Fibroblast of villous mesenchyme (primary cell): ENCODE results near the gene SGF29. TPM values are rescaled to one million over a fixed set of nuclear protein-coding genes. Genes with fewer than 3 reads are reported as not detected.
"Not testable (repeated sequence)": the region's sequence is repeated elsewhere in the genome, so short reads cannot be mapped to it uniquely, and the experiment has no call there.

Experiments
- DNase-seq: peaks from one replicate; pipeline ENCODE4 v3.0.0-alpha.2; 2010; ENCODE audit warnings: low read depth
- H3K4me3 ChIP-seq: 2 replicates; pipeline ENCODE4 v1.5.1; 2011; ENCODE audit warnings: low read depth, mild to moderate bottlenecking, low read length
- CTCF ChIP-seq: IDR thresholded peaks from 2 replicates; pipeline ENCODE4 v1.5.1; 2012; ENCODE audit warnings: low read depth, mild to moderate bottlenecking, low read length; ENCODE audit not compliant: insufficient read depth
- total RNA-seq: library from RNA; depleted of rRNA; stranded (reverse); fragments of >200 nt; gene quantifications from 2 replicates; pipeline ENCODE4 v1.2.3, GENCODE V29; 2012

Gene SGF29
- total RNA-seq, 1 donor: 11.2 TPM

- no peak overlapping the region for H3K4me3 ChIP-seq
- no peak for TF ChIP-seq CTCF
- DNase-seq: no peak
These were observed 9.5 kb downstream of the SGF29 start for GRCh38 chr16:28563218-28563617.

GRCh38 chr16:28566233-28566925 is 12.7 kb downstream of the SGF29 start:
- H3K4me3 ChIP-seq, DNase-seq: not testable (repeated sequence)

DNA sequence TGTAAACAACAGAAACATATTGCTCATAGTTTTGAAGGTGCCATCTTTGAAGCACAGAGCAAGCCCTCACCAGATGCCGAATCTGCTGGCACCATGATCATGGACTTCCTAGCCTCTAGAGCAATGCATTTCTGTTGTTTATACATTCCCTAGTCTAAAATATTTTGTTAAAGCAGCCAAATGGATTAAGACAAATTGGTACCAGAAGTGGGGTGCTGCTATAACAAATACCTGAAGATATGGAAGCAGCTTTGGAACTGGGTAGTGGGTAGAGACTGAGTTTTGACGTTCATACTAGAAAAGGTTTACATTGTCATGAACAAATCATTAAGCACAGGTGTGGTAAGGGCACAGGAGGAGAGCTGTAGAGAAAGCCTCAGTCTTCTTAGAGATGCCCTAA is 13.6 kb downstream of the SGF29 start:
- no peak for DNase-seq
- TF ChIP-seq CTCF: no peak
- no peak overlapping the region for H3K4me3 ChIP-seq

DNA sequence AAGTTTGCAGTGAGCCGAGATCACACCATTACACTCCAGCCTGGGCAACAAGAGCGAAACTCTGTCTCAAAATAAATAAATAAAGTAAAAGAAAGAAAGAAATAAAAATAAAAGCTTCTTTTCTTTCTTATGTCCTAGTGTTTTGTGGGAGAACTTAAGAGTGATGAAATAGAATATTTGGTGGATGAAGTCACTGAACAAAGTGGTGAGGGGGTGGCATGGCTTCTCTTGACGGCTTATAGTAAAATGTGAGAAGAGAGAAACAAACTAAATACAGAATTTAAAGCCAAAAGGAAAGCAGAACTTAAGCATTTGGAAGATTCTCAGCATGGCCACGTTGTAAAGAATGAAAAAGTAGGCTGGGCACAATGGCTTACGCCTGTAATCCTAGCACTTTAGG is 15.3 kb downstream of the SGF29 start:
- peak; percentile 57 for DNase-seq
- H3K4me3 ChIP-seq: no peak overlapping the region
- no peak for TF ChIP-seq CTCF

- H3K4me3 ChIP-seq: no peak overlapping the region
- TF ChIP-seq CTCF: no peak
- no peak for DNase-seq
These were observed 16.4 kb downstream of the SGF29 start for GRCh38 chr16:28569968-28570752.

- DNase-seq: peak; percentile 30
- H3K4me3 ChIP-seq: no peak overlapping the region
- no peak for TF ChIP-seq CTCF
These were observed 19.2 kb downstream of the SGF29 start for GRCh38 chr16:28572696-28573510.
